HCT116 (cell line): Measurements from ENCODE around the gene LAPTM4A. TPM values are rescaled to one million over a fixed set of nuclear protein-coding genes. Genes with fewer than 3 reads are reported as not detected.
"Not testable (repeated sequence)": the region's sequence is repeated elsewhere in the genome, so short reads cannot be mapped to it uniquely, and the experiment has no call there.

ENCODE experiments used
- ATAC-seq: fragments of 200-7000 bp; cut with Tn5 transposase; 2 replicates; pipeline ENCODE4 v1.9.1; 2020; ENCODE audit warnings: mild to moderate bottlenecking, moderate library complexity
- BruUV-seq: library from RNA; stranded (reverse); fragments of 400-500 nt; replicated peaks from 2 replicates; lab custom pipeline; 2021; lab: Mats Ljungman, UMichigan
- CTCF ChIA-PET: fragments of 300-600 bp; sonication (Branson Sonifier 250); formaldehyde crosslinking; loops from one replicate; lab custom pipeline; 2021; ENCODE audit warnings: antibody characterized with exemption; lab: Charles Lee
- POLR2A ChIA-PET: fragments of 300-600, 350-600 bp; sonication (Branson Sonifier 250); formaldehyde crosslinking; loops from one replicate; lab custom pipeline; 2021; ENCODE audit warnings: antibody characterized with exemption; lab: Charles Lee
- RAD21 ChIA-PET, 2 experiments: fragments of 300-600 bp; sonication (Branson Sonifier 250); formaldehyde crosslinking; loops; one replicate each; lab custom pipeline; 2023; ENCODE audit warnings: low total read pairs in 2 of 2; ENCODE audit not compliant: uncharacterized antibody in 2 of 2, unreplicated experiment in 2 of 2, low non-redundant PET in 1 of 2; lab: Charles Lee
- DNase-seq: peaks from one replicate; pipeline ENCODE4 v3.0.0-alpha.2; 2010; ENCODE audit warnings: low read depth, low spot score
- H2AFZ ChIP-seq: fragments of 200-600 bp; shearing (Covaris generic), sonication (generic); 2 replicates; pipeline ENCODE4 v1.6.1; 2017; ENCODE audit warnings: low read depth, mixed run types, mixed read lengths, antibody characterized with exemption, low read length; ENCODE audit not compliant: poor library complexity, severe bottlenecking
- H3K27ac ChIP-seq: 2 replicates; pipeline ENCODE4 v1.5.1; 2012; ENCODE audit warnings: low read depth, low read length
- H3K27me3 ChIP-seq: fragments of 200-600 bp; sonication (generic); 2 replicates; pipeline ENCODE4 v1.6.1; 2016; ENCODE audit warnings: mixed run types, low read length, mixed read lengths; ENCODE audit not compliant: insufficient read depth
- H3K36me3 ChIP-seq, 2 experiments: fragments of 200-500 bp in 1 of 2; fragments of 200-600 bp in 1 of 2; sonication (Bioruptor generic) in 1 of 2; sonication (generic) in 1 of 2; 2 replicates each; pipeline versions ENCODE4 v1.5.1 to v1.6.1; 2014 to 2016; ENCODE audit warnings: low read length in 2 of 2, inconsistent platforms in 1 of 2, mixed read lengths in 1 of 2, mixed run types in 1 of 2; ENCODE audit not compliant: insufficient read depth in 2 of 2, control insufficient read depth in 1 of 2
- H3K4me1 ChIP-seq, 2 experiments: fragments of 200-600 bp in 1 of 2; sonication (generic) in 1 of 2; 2 replicates each; pipeline versions ENCODE4 v1.5.1 to v1.6.1; 2012 to 2017; ENCODE audit warnings: low read length in 2 of 2, inconsistent platforms in 1 of 2, mild to moderate bottlenecking in 1 of 2, mixed read lengths in 1 of 2, mixed run types in 1 of 2, moderate library complexity in 1 of 2; ENCODE audit not compliant: insufficient read depth in 2 of 2, control insufficient read depth in 1 of 2
- H3K4me2 ChIP-seq: fragments of 200-600 bp; sonication (generic); 2 replicates; pipeline ENCODE4 v1.6.1; 2017; ENCODE audit warnings: mixed run types, low read length, mixed read lengths
- H3K4me3 ChIP-seq, 2 experiments: fragments of 200-600 bp in 1 of 2; sonication (generic) in 1 of 2; replicated peaks in 1 of 2; 2 replicates each; pipeline ENCODE4 v1.5.1; 2011 to 2016; ENCODE audit warnings: low read length in 2 of 2, control low read depth in 1 of 2, low read depth in 1 of 2, mild to moderate bottlenecking in 1 of 2, mixed read lengths in 1 of 2, mixed run types in 1 of 2
- H3K79me2 ChIP-seq: fragments of 200-600 bp; sonication (generic); 2 replicates; pipeline ENCODE4 v1.6.1; 2017; ENCODE audit warnings: mild to moderate bottlenecking, mixed run types, low read length, moderate library complexity, mixed read lengths; ENCODE audit not compliant: insufficient read depth
- H3K9ac ChIP-seq: fragments of 200-600 bp; sonication (generic); 2 replicates; pipeline ENCODE4 v1.6.1; 2016; ENCODE audit warnings: low read length, mixed read lengths
- H3K9me2 ChIP-seq: fragments of 200-600 bp; sonication (generic), shearing (Covaris generic); 2 replicates; pipeline ENCODE4 v1.6.1; 2017; ENCODE audit warnings: mixed run types, mild to moderate bottlenecking, moderate library complexity; ENCODE audit not compliant: insufficient read depth
- H3K9me3 ChIP-seq, 2 experiments: fragments of 200-500 bp in 1 of 2; fragments of 200-600 bp in 1 of 2; sonication (Bioruptor generic) in 1 of 2; sonication (generic) in 1 of 2; 2 replicates each; pipeline ENCODE4 v1.6.1; 2014 to 2017; ENCODE audit warnings: low read length in 2 of 2, mixed read lengths in 2 of 2, inconsistent platforms in 1 of 2, low read depth in 1 of 2, mild to moderate bottlenecking in 1 of 2, mixed run types in 1 of 2, moderate library complexity in 1 of 2; ENCODE audit not compliant: control insufficient read depth in 1 of 2, insufficient read depth in 1 of 2
- H4K20me1 ChIP-seq: fragments of 200-600 bp; sonication (generic), shearing (Covaris generic); 2 replicates; pipeline ENCODE4 v1.6.1; 2017; ENCODE audit warnings: mixed run types, mild to moderate bottlenecking, moderate library complexity; ENCODE audit not compliant: insufficient read depth
- CEBPB ChIP-seq: IDR thresholded peaks from 2 replicates; pipeline ENCODE4 v1.6.1; 2012; ENCODE audit warnings: low read depth
- JUND ChIP-seq: IDR thresholded peaks from 2 replicates; pipeline ENCODE4 v1.6.1; 2012
- POLR2A ChIP-seq: IDR thresholded peaks from 2 replicates; pipeline ENCODE4 v1.7.0; 2011; ENCODE audit warnings: borderline replicate concordance; ENCODE audit not compliant: insufficient read depth, insufficient read length; ENCODE audit errors: extremely low read depth
- POLR2AphosphoS5 ChIP-seq: IDR thresholded peaks from 2 replicates; pipeline ENCODE4 v1.6.1; 2011; ENCODE audit warnings: mild to moderate bottlenecking, low read depth, low read length, moderate library complexity
- SRF ChIP-seq: IDR thresholded peaks from 2 replicates; pipeline ENCODE4 v1.6.1; 2012; ENCODE audit warnings: low read depth
- intact Hi-C: fragments of 100-400 bp; cut with micrococcal nuclease; formaldehyde crosslinking; loops from 2 replicates; pipeline ENCODE4 v1.10.0; 2022
- total RNA-seq: library from RNA; stranded (reverse); gene quantifications from one replicate; pipeline ENCODE4 v1.2.1, GENCODE V29; 2021; ENCODE audit not compliant: unreplicated experiment
- TF ChIP-seq, protein P1 (sequence below): IDR thresholded peaks from 2 replicates; pipeline ENCODE4 v1.6.1; 2011; ENCODE audit warnings: mild to moderate bottlenecking, low read length, moderate library complexity; ENCODE audit not compliant: insufficient replicate concordance; ENCODE audit errors: extremely low read depth

Gene LAPTM4A
- total RNA-seq, 1 experiment from 2014 or later = 84.5 TPM

DNA sequence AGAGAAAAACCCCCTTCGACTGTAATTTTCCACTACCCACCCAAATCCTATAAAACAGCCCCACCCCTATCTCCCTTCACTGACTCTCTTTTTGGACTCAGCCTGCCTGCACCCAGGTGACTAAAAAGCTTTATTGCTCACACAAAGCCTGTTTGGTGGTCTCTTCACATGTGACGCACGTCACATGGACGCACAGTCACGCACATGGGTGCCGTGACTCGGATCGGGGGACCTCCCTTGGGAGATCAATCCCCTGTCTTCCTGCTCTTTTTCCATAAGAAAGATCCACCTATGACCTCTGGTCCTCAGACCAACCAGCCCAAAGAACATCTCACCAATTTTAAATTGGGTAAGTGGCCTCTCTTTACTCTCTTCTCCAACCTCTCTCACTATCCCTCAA is 31.4 kb upstream of the LAPTM4A start:
- POLR2A ChIA-PET, H3K9ac ChIP-seq, H3K9me2 ChIP-seq, H3K36me3 ChIP-seq, H3K4me2 ChIP-seq, H3K27ac ChIP-seq, ATAC-seq, CTCF ChIA-PET, BruUV-seq, H3K27me3 ChIP-seq, DNase-seq, H4K20me1 ChIP-seq, intact Hi-C loops, H3K4me3 ChIP-seq, H3K4me1 ChIP-seq, H3K79me2 ChIP-seq, H2AFZ ChIP-seq, H3K9me3 ChIP-seq, RAD21 ChIA-PET: not testable (repeated sequence)

DNA sequence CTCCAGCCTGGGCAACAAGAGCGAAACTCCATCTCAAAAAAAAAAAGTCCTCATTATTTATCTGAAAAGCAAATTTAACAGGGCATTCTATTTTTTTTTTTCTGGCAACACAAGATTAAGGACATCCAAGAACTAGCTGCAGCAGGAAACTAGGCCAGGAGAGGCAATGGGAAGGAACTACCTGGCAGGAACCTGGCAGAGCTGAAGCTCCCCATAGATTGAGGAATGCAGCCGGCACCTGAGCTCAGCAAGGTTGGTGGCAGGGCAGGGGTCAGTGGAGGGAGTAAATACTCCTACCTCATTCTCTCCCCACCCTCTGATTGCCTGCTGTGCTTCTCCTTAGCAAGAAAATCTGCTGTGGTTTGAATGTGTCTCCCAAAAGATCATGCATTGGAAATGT is 30.4 kb upstream of the LAPTM4A start:
- no peak overlapping the region for H3K27ac ChIP-seq
- no peaks in the 10 kb centered on the region for H3K27me3 ChIP-seq
- H2AFZ ChIP-seq = no peak overlapping the region
- no TSS peak for BruUV-seq
- H3K4me1 ChIP-seq = no peaks in the 10 kb centered on the region
- no peaks in the 10 kb centered on the region for H3K36me3 ChIP-seq
- ChIA-PET CTCF (no interaction called here), POLR2A (no interaction called here), RAD21 (no interaction called here)
- H3K9me2 ChIP-seq = no peaks in the 10 kb centered on the region
- H3K4me2 ChIP-seq = no peak overlapping the region
- H3K9me3 ChIP-seq = no peaks in the 10 kb centered on the region
- ATAC-seq (no peak), DNase-seq (no peak)
- H3K9ac ChIP-seq = no peak overlapping the region
- H3K4me3 ChIP-seq = no peak overlapping the region
- intact Hi-C loops = no loop called here
- no peak for TF ChIP-seq JUND
- no peak for TF ChIP-seq SRF
- TF ChIP-seq, protein P1, sequence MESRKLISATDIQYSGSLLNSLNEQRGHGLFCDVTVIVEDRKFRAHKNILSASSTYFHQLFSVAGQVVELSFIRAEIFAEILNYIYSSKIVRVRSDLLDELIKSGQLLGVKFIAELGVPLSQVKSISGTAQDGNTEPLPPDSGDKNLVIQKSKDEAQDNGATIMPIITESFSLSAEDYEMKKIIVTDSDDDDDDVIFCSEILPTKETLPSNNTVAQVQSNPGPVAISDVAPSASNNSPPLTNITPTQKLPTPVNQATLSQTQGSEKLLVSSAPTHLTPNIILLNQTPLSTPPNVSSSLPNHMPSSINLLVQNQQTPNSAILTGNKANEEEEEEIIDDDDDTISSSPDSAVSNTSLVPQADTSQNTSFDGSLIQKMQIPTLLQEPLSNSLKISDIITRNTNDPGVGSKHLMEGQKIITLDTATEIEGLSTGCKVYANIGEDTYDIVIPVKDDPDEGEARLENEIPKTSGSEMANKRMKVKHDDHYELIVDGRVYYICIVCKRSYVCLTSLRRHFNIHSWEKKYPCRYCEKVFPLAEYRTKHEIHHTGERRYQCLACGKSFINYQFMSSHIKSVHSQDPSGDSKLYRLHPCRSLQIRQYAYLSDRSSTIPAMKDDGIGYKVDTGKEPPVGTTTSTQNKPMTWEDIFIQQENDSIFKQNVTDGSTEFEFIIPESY = no peak
- no peak for TF ChIP-seq POLR2A
- no peak for TF ChIP-seq CEBPB
- TF ChIP-seq POLR2AphosphoS5 = no peak
- TF ChIP-seq, all 23 proteins: peak for 0
- no peaks in the 10 kb centered on the region for H3K79me2 ChIP-seq
- H4K20me1 ChIP-seq = no peaks in the 10 kb centered on the region
